Muscle of arm (tissue), 12 donors: ENCODE results near the gene RBM19. TPM values are rescaled to one million over a fixed set of nuclear protein-coding genes. Genes with fewer than 3 reads are reported as not detected.

Experiments
- DNase-seq: peaks from one replicate; pipeline ENCODE4 v3.0.0-alpha.2; 2013
- polyA plus RNA-seq, 12 donors: library from polyadenylated mRNA; unstranded; fragments of 120-200 nt; gene quantifications; one replicate each; pipeline ENCODE4 v1.2.1, GENCODE V29; 2013; ENCODE audit not compliant: insufficient read length in 12 of 12

RBM19 gene
- polyA plus RNA-seq, 12 donors, result 12.2 to 23.3 (median 15.3) TPM; not detected in 1

- DNase-seq, result no peak
Observed at GRCh38 chr12:113990250-113991223, 24.4 kb upstream of the RBM19 start.

- no peak for DNase-seq
Observed at GRCh38 chr12:113988976-113989375, 22.9 kb upstream of the RBM19 start.

- no peak for DNase-seq
Observed at GRCh38 chr12:113988064-113988451, 21.9 kb upstream of the RBM19 start.

- DNase-seq, result no peak
Observed at GRCh38 chr12:113987261-113988063, 21.3 kb upstream of the RBM19 start.

GRCh38 chr12:113984464-113984863 is 18.3 kb upstream of the RBM19 start:
- no peak for DNase-seq

GRCh38 chr12:113983777-113984448 is 17.8 kb upstream of the RBM19 start:
- no peak for DNase-seq

GRCh38 chr12:113983265-113983664 is 17.1 kb upstream of the RBM19 start:
- DNase-seq, result no peak

GRCh38 chr12:113981876-113982275 is 15.8 kb upstream of the RBM19 start:
- DNase-seq, result no peak

- peak; percentile 75 for DNase-seq
Observed at GRCh38 chr12:113980537-113981337, 14.6 kb upstream of the RBM19 start.

- DNase-seq, result no peak
Observed at GRCh38 chr12:113980054-113980453, 13.9 kb upstream of the RBM19 start.

- DNase-seq, result no peak
Observed at GRCh38 chr12:113978080-113978479, 12.0 kb upstream of the RBM19 start.

GRCh38 chr12:113974006-113974405 is 7.9 kb upstream of the RBM19 start:
- DNase-seq, result no peak

GRCh38 chr12:113973109-113973904 is 7.2 kb upstream of the RBM19 start:
- DNase-seq, result no peak

- DNase-seq, result no peak
Observed at GRCh38 chr12:113971392-113971791, 5.3 kb upstream of the RBM19 start.

GRCh38 chr12:113970211-113970610 is 4.1 kb upstream of the RBM19 start:
- no peak for DNase-seq

- DNase-seq, result no peak
Observed at GRCh38 chr12:113967368-113967767, 1.2 kb upstream of the RBM19 start.

- no peak for DNase-seq
Observed at GRCh38 chr12:113962733-113963132, 3.4 kb downstream of the RBM19 start.

GRCh38 chr12:113961921-113962710 is 4.0 kb downstream of the RBM19 start:
- no peak for DNase-seq

- DNase-seq, result no peak
Observed at GRCh38 chr12:113960030-113960429, 6.1 kb downstream of the RBM19 start.

GRCh38 chr12:113959096-113959495 is 7.0 kb downstream of the RBM19 start:
- no peak for DNase-seq
